SK-N-SH treated with all-trans-retinoic acid at 6 μM for 48 hours (cell line): ENCODE results near the gene GZMM.
A peak's percentile ranks its signal among the peaks of the same experiment; 100 is the strongest.

Experiments used
- ATAC-seq: fragments of 200-7000 bp; cut with Tn5 transposase; 3 replicates; pipeline ENCODE4 v1.9.1; 2020; ENCODE audit warnings: mild to moderate bottlenecking, moderate library complexity
- ARNTL ChIP-seq: fragments of 450-650 bp; formaldehyde crosslinking; IDR thresholded peaks from 2 replicates; pipeline ENCODE4 v1.5.0; 2020; ENCODE audit warnings: low read depth, mild to moderate bottlenecking, moderate library complexity, borderline replicate concordance
- BACH2 ChIP-seq: fragments of 250-450 bp; sonication (Bioruptor Pico); IDR thresholded peaks from 2 replicates; pipeline ENCODE4 v1.9.0; 2021; ENCODE audit warnings: mild to moderate bottlenecking, borderline replicate concordance
- CSDC2 ChIP-seq: fragments of 250-450 bp; sonication (Bioruptor Pico); IDR thresholded peaks from 2 replicates; pipeline ENCODE4 v1.5.0; 2020; ENCODE audit warnings: mild to moderate bottlenecking, moderate library complexity
- ESRRG ChIP-seq: fragments of 250-450 bp; sonication (Bioruptor Pico); IDR thresholded peaks from 2 replicates; pipeline ENCODE4 v1.6.1; 2021; ENCODE audit warnings: mild to moderate bottlenecking
- GLIS3 ChIP-seq: fragments of 250-450 bp; sonication (Bioruptor Pico); IDR thresholded peaks from 2 replicates; pipeline ENCODE4 v1.5.0; 2020; ENCODE audit warnings: mild to moderate bottlenecking, moderate library complexity
- ISL1 ChIP-seq: fragments of 250-450 bp; sonication (Bioruptor Pico); IDR thresholded peaks from 2 replicates; pipeline ENCODE4 v2.1.2; 2022; ENCODE audit warnings: mild to moderate bottlenecking, moderate library complexity
- OSR1 ChIP-seq: fragments of 250-450 bp; sonication (Bioruptor Pico); IDR thresholded peaks from 2 replicates; pipeline ENCODE4 v1.8.0; 2022; ENCODE audit warnings: moderate library complexity, mild to moderate bottlenecking, inconsistent platforms
- PPARA ChIP-seq: fragments of 250-450 bp; sonication (Bioruptor Pico); IDR thresholded peaks from 2 replicates; pipeline ENCODE4 v1.5.0; 2020; ENCODE audit warnings: mild to moderate bottlenecking, borderline replicate concordance
- RARB ChIP-seq: fragments of 250-450 bp; sonication (Bioruptor Pico); IDR thresholded peaks from 2 replicates; pipeline ENCODE4 v1.8.0; 2021; ENCODE audit warnings: mild to moderate bottlenecking, moderate library complexity
- TCF4 ChIP-seq: fragments of 250-450 bp; sonication (Bioruptor Pico); IDR thresholded peaks from 2 replicates; pipeline ENCODE4 v1.8.0; 2021; ENCODE audit warnings: mild to moderate bottlenecking, moderate library complexity, borderline replicate concordance
- TOX ChIP-seq: fragments of 250-450 bp; sonication (Bioruptor Pico); IDR thresholded peaks from 2 replicates; pipeline ENCODE4 v1.8.0; 2021; ENCODE audit warnings: mild to moderate bottlenecking, moderate library complexity, borderline replicate concordance
- ZC3H10 ChIP-seq: fragments of 250-450 bp; sonication (Bioruptor Pico); IDR thresholded peaks from 2 replicates; pipeline ENCODE4 v1.5.1; 2021; ENCODE audit warnings: mild to moderate bottlenecking, moderate library complexity
- ZFP3 ChIP-seq: fragments of 250-450 bp; sonication (Bioruptor Pico); IDR thresholded peaks from 2 replicates; pipeline ENCODE4 v1.5.0; 2020; ENCODE audit warnings: mild to moderate bottlenecking, moderate library complexity
- ZFP30 ChIP-seq: fragments of 450-650 bp; formaldehyde crosslinking; IDR thresholded peaks from 2 replicates; pipeline ENCODE4 v1.5.0; 2022; ENCODE audit warnings: mild to moderate bottlenecking, moderate library complexity
- ZNF70 ChIP-seq: fragments of 450-650 bp; formaldehyde crosslinking; IDR thresholded peaks from 2 replicates; pipeline ENCODE4 v1.5.0; 2020; ENCODE audit warnings: mild to moderate bottlenecking, moderate library complexity
- ZNF8 ChIP-seq: fragments of 450-650 bp; formaldehyde crosslinking; IDR thresholded peaks from 2 replicates; pipeline ENCODE4 v1.5.0; 2020; ENCODE audit warnings: mild to moderate bottlenecking, moderate library complexity
- TF ChIP-seq, protein P1 (sequence below): fragments of 250-450 bp; sonication (Bioruptor Pico); IDR thresholded peaks from 2 replicates; pipeline ENCODE4 v1.5.1; 2020; ENCODE audit warnings: low read depth, mild to moderate bottlenecking, moderate library complexity
- TF ChIP-seq, protein P2 (sequence below): fragments of 250-450 bp; sonication (Bioruptor Pico); IDR thresholded peaks from 2 replicates; pipeline ENCODE4 v1.5.0; 2020; ENCODE audit warnings: mild to moderate bottlenecking, moderate library complexity
- TF ChIP-seq, protein P3 (sequence below): fragments of 250-450 bp; sonication (Bioruptor Pico); IDR thresholded peaks from 2 replicates; pipeline ENCODE4 v1.8.0; 2020; ENCODE audit warnings: mild to moderate bottlenecking, moderate library complexity, borderline replicate concordance
- TF ChIP-seq, protein P4 (sequence below): fragments of 250-450 bp; sonication (Bioruptor Pico); IDR thresholded peaks from 2 replicates; pipeline ENCODE4 v1.5.1; 2021; ENCODE audit warnings: mild to moderate bottlenecking, moderate library complexity
- TF ChIP-seq, protein P5 (sequence below): fragments of 250-450 bp; sonication (Bioruptor Pico); IDR thresholded peaks from 2 replicates; pipeline ENCODE4 v1.8.0; 2021; ENCODE audit warnings: low read depth, mild to moderate bottlenecking, moderate library complexity, borderline replicate concordance

Gene GZMM

DNA sequence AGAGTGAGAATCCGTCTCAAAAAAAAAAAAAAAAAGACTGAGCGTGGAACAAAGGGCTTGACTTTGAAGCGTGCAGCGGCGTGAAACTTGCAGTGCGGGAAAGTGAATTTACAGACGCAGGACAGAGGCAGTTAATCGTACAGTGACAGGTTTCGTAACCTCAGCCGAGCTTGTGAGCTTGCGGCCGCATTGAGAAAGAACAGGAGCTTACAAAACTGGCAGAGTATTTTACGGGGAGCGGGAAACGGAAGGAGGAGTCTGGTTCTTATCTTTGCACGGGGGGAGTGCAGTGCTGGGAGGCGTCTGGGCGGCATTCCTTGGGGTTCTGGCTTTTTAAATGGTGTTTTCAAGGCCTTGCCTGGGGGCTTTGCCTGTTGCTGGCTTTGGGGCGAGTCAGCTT is 22.6 kb downstream of the GZMM start:
- TF ChIP-seq ISL1 (peak; percentile 54), TCF4 (CRISPR knock-in tag) (peak; percentile 63; the same call in 1 of the 2 replicates)
- TF ChIP-seq, protein P1, sequence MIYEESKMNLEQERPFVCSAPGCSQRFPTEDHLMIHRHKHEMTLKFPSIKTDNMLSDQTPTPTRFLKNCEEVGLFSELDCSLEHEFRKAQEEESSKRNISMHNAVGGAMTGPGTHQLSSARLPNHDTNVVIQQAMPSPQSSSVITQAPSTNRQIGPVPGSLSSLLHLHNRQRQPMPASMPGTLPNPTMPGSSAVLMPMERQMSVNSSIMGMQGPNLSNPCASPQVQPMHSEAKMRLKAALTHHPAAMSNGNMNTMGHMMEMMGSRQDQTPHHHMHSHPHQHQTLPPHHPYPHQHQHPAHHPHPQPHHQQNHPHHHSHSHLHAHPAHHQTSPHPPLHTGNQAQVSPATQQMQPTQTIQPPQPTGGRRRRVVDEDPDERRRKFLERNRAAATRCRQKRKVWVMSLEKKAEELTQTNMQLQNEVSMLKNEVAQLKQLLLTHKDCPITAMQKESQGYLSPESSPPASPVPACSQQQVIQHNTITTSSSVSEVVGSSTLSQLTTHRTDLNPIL (CRISPR knock-in tag) = no peak
- TF ChIP-seq, protein P2, sequence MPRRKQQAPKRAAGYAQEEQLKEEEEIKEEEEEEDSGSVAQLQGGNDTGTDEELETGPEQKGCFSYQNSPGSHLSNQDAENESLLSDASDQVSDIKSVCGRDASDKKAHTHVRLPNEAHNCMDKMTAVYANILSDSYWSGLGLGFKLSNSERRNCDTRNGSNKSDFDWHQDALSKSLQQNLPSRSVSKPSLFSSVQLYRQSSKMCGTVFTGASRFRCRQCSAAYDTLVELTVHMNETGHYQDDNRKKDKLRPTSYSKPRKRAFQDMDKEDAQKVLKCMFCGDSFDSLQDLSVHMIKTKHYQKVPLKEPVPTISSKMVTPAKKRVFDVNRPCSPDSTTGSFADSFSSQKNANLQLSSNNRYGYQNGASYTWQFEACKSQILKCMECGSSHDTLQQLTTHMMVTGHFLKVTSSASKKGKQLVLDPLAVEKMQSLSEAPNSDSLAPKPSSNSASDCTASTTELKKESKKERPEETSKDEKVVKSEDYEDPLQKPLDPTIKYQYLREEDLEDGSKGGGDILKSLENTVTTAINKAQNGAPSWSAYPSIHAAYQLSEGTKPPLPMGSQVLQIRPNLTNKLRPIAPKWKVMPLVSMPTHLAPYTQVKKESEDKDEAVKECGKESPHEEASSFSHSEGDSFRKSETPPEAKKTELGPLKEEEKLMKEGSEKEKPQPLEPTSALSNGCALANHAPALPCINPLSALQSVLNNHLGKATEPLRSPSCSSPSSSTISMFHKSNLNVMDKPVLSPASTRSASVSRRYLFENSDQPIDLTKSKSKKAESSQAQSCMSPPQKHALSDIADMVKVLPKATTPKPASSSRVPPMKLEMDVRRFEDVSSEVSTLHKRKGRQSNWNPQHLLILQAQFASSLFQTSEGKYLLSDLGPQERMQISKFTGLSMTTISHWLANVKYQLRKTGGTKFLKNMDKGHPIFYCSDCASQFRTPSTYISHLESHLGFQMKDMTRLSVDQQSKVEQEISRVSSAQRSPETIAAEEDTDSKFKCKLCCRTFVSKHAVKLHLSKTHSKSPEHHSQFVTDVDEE (CRISPR knock-in tag) = 0 out of 2 replicates have a peak, but pooled peaks have one; percentile 53
- TF ChIP-seq, protein P3, sequence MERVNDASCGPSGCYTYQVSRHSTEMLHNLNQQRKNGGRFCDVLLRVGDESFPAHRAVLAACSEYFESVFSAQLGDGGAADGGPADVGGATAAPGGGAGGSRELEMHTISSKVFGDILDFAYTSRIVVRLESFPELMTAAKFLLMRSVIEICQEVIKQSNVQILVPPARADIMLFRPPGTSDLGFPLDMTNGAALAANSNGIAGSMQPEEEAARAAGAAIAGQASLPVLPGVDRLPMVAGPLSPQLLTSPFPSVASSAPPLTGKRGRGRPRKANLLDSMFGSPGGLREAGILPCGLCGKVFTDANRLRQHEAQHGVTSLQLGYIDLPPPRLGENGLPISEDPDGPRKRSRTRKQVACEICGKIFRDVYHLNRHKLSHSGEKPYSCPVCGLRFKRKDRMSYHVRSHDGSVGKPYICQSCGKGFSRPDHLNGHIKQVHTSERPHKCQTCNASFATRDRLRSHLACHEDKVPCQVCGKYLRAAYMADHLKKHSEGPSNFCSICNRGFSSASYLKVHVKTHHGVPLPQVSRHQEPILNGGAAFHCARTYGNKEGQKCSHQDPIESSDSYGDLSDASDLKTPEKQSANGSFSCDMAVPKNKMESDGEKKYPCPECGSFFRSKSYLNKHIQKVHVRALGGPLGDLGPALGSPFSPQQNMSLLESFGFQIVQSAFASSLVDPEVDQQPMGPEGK = peak; percentile 94; the same call in 1 of the 2 replicates
- ATAC-seq = no peak

DNA sequence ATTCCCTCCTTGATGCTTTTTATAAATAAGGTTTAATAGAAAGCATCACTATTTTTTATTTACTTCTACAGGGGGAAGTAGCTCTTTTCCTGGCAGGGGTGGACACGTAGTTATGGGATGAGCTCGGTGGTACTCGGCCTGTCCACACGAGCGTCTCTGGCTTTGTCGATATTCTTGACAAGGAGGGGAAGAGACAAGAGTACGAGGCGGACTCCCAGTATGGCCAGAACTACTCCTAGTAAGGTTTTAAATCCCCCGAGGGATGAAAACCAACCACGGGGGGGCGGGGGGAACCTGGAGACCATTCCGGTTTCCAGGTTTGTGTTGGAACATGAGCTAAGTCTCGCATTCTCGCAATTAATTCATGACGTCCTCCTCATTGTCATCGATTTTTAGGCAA is 23.0 kb downstream of the GZMM start:
- ATAC-seq = no peak
- TF ChIP-seq ZC3H10 (CRISPR knock-in tag) = no peak

DNA sequence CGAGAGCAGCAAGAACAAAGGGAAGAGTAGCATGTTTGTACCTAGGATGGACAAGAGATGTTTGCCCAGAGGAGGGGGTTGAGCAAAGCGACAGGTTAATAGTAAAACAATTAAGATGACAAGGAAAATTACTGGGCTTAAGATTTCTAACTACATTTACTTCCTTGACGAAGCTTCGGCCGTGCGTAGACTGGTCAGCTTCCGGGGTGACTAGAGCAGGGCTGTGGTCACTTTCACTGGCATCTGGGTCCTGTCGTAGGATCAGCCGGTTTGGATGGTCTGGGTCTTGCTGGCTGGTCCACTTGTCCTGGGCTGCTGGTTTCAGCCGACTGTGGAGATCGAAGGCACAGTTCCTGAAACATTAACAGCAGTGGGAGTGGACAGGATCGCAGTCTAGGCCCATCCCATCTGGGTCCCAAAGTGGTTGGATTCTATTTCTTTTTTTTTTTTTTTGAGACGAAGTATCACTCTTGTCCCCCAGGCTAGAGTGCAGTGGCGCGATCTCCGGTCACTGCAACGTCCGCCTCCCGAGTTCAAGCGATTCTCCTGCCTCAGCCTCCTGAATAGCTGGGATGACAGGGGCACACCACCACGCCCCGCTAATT is 23.5 kb downstream of the GZMM start:
- no peak for ATAC-seq
- TF ChIP-seq CSDC2 (CRISPR knock-in tag) (no peak), ZFP3 (CRISPR knock-in tag) (no peak), ARNTL (no peak), ZC3H10 (CRISPR knock-in tag) (no peak), BACH2 (CRISPR knock-in tag) (no peak), GLIS3 (CRISPR knock-in tag) (no peak), PPARA (no peak), TOX (CRISPR knock-in tag) (no peak), ZNF70 (no peak), ESRRG (no peak), ISL1 (no peak), ZFP30 (no peak), RARB (no peak), ZNF8 (CRISPR knock-in tag) (no peak)
- TF ChIP-seq, protein P4, sequence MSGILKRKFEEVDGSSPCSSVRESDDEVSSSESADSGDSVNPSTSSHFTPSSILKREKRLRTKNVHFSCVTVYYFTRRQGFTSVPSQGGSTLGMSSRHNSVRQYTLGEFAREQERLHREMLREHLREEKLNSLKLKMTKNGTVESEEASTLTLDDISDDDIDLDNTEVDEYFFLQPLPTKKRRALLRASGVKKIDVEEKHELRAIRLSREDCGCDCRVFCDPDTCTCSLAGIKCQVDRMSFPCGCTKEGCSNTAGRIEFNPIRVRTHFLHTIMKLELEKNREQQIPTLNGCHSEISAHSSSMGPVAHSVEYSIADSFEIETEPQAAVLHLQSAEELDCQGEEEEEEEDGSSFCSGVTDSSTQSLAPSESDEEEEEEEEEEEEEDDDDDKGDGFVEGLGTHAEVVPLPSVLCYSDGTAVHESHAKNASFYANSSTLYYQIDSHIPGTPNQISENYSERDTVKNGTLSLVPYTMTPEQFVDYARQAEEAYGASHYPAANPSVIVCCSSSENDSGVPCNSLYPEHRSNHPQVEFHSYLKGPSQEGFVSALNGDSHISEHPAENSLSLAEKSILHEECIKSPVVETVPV = no peak
- TF ChIP-seq, protein P5, sequence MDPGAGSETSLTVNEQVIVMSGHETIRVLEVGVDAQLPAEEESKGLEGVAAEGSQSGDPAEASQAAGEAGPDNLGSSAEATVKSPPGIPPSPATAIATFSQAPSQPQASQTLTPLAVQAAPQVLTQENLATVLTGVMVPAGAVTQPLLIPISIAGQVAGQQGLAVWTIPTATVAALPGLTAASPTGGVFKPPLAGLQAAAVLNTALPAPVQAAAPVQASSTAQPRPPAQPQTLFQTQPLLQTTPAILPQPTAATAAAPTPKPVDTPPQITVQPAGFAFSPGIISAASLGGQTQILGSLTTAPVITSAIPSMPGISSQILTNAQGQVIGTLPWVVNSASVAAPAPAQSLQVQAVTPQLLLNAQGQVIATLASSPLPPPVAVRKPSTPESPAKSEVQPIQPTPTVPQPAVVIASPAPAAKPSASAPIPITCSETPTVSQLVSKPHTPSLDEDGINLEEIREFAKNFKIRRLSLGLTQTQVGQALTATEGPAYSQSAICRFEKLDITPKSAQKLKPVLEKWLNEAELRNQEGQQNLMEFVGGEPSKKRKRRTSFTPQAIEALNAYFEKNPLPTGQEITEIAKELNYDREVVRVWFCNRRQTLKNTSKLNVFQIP (CRISPR knock-in tag) = no peak

- no peak for TF ChIP-seq RARB
- no peak for TF ChIP-seq OSR1 (CRISPR knock-in tag)
- TF ChIP-seq ZNF8 (CRISPR knock-in tag) = no peak
- TF ChIP-seq, protein P5 (CRISPR knock-in tag) = no peak
- TF ChIP-seq ZNF70 = no peak
- no peak for ATAC-seq
Observed at GRCh38 chr19:570251-570686, 26.4 kb downstream of the GZMM start.
